B cell (primary cell): ENCODE results near the gene MRPS9. TPM values are rescaled to one million over a fixed set of nuclear protein-coding genes. Genes with fewer than 3 reads are reported as not detected.
A peak's percentile ranks its signal among the peaks of the same experiment; 100 is the strongest.

Experiments
- ATAC-seq: fragments of 200-7000 bp; cut with Tn5 transposase; one replicate; pipeline ENCODE4 v1.10.0; 2021; ENCODE audit warnings: low read depth, mild to moderate bottlenecking, moderate number of reproducible peaks, moderate library complexity
- CTCF ChIA-PET: fragments of 350-600 bp; sonication (Branson Sonifier 250); formaldehyde crosslinking; loops from one replicate; lab custom pipeline; 2021; ENCODE audit warnings: antibody characterized with exemption, inconsistent platforms; lab: Charles Lee
- POLR2A ChIA-PET: fragments of 350-600 bp; sonication (Branson Sonifier 250); formaldehyde crosslinking; loops from one replicate; lab custom pipeline; 2021; ENCODE audit warnings: antibody characterized with exemption; lab: Charles Lee
- DNase-seq: peaks from one replicate; pipeline ENCODE4 v3.0.0; 2013
- H2AFZ ChIP-seq: 2 replicates; pipeline ENCODE4 v1.6.1; 2012; ENCODE audit warnings: mild to moderate bottlenecking, low read depth, low read length; ENCODE audit not compliant: insufficient read depth, poor library complexity, severe bottlenecking
- H3K27ac ChIP-seq, 2 donors: 1 replicate in 1 of 2; 2 replicates in 1 of 2; pipeline ENCODE4 v1.5.1; 2012 to 2013; ENCODE audit warnings: low read length in 2 of 2, mild to moderate bottlenecking in 2 of 2, moderate library complexity in 1 of 2
- H3K27me3 ChIP-seq, 4 experiments: fragments of 200-600 bp in 1 of 4; sonication (generic) in 1 of 4; replicated peaks in 1 of 4; 1 replicate in 2 of 4; 2 replicates in 2 of 4; pipeline versions ENCODE4 v1.6.1 to v1.7.0; 2013 to 2016; ENCODE audit warnings: low read length in 3 of 4, mild to moderate bottlenecking in 2 of 4, mixed read lengths in 1 of 4, moderate library complexity in 1 of 4; ENCODE audit not compliant: insufficient read depth in 4 of 4, control insufficient read depth in 3 of 4; ENCODE audit errors: control extremely low read depth in 1 of 4
- H3K36me3 ChIP-seq, 2 experiments: replicated peaks in 1 of 2; 1 replicate in 1 of 2; 2 replicates in 1 of 2; pipeline versions ENCODE4 v1.6.1 to v1.7.1; 2013; ENCODE audit warnings: low read length in 1 of 2; ENCODE audit not compliant: insufficient read depth in 2 of 2, control insufficient read depth in 1 of 2; ENCODE audit errors: control extremely low read depth in 1 of 2, extremely low read depth in 1 of 2
- H3K4me1 ChIP-seq, 2 donors: fragments of 200-600 bp in 1 of 2; sonication (generic) in 1 of 2; 1 replicate in 1 of 2; 2 replicates in 1 of 2; pipeline versions ENCODE4 v1.5.1 to v1.6.1; 2013 to 2017; ENCODE audit warnings: low read length in 2 of 2; ENCODE audit not compliant: control insufficient read depth in 2 of 2, insufficient read depth in 2 of 2
- H3K4me2 ChIP-seq: replicated peaks from 2 replicates; pipeline ENCODE3; 2012; ENCODE audit warnings: mild to moderate bottlenecking, low read depth, low read length; ENCODE audit not compliant: poor library complexity, severe bottlenecking
- H3K4me3 ChIP-seq, 5 experiments: fragments of 200-600 bp in 1 of 5; sonication (generic) in 1 of 5; 1 replicate in 3 of 5; 2 replicates in 2 of 5; pipeline versions ENCODE4 v1.5.1 to v1.7.0; 2011 to 2016; ENCODE audit warnings: low read length in 4 of 5, mild to moderate bottlenecking in 4 of 5, low read depth in 2 of 5, control low read depth in 1 of 5, moderate library complexity in 1 of 5; ENCODE audit not compliant: insufficient read depth in 1 of 5; ENCODE audit errors: control extremely low read depth in 1 of 5, extremely low read depth in 1 of 5
- H3K79me2 ChIP-seq: fragments of 200-600 bp; sonication (generic); one replicate; pipeline ENCODE4 v1.6.0; 2016; ENCODE audit warnings: low read length; ENCODE audit not compliant: control insufficient read depth, insufficient read depth
- H3K9ac ChIP-seq: fragments of 200-600 bp; sonication (generic); 2 replicates; pipeline ENCODE4 v1.6.1; 2017; ENCODE audit warnings: mild to moderate bottlenecking, low read length, moderate library complexity
- H3K9me3 ChIP-seq, 3 donors: one replicate each; pipeline versions ENCODE4 v1.6.1 to v1.7.1; 2013; ENCODE audit warnings: low read length in 2 of 3; ENCODE audit not compliant: control insufficient read depth in 2 of 3, insufficient read depth in 1 of 3; ENCODE audit errors: control extremely low read depth in 1 of 3
- H4K20me1 ChIP-seq: 2 replicates; pipeline ENCODE4 v1.6.0; 2012; ENCODE audit warnings: mild to moderate bottlenecking, low read length; ENCODE audit not compliant: insufficient read depth, control insufficient read depth, poor library complexity, severe bottlenecking
- H3K27ac Mint-ChIP-seq: one replicate; pipeline ENCODE4 v1.8.0; 2021; ENCODE audit warnings: mixed read lengths
- H3K27me3 Mint-ChIP-seq: one replicate; pipeline ENCODE4 v1.8.0; 2021; ENCODE audit warnings: mixed read lengths
- H3K4me1 Mint-ChIP-seq: one replicate; pipeline ENCODE4 v1.8.0; 2021; ENCODE audit warnings: mixed read lengths
- H3K4me3 Mint-ChIP-seq: one replicate; pipeline ENCODE4 v1.8.0; 2021; ENCODE audit warnings: mixed read lengths
- H3K9me3 Mint-ChIP-seq: one replicate; pipeline ENCODE4 v1.8.0; 2022; ENCODE audit warnings: mixed read lengths; ENCODE audit not compliant: insufficient read depth
- CTCF ChIP-seq: fragments of 200-600 bp; IDR thresholded peaks from one replicate; pipeline ENCODE4 v1.8.0; 2022; ENCODE audit warnings: antibody characterized with exemption, mild to moderate bottlenecking
- EZH2 ChIP-seq: IDR thresholded peaks from 2 replicates; pipeline ENCODE4 v1.6.1; 2012; ENCODE audit warnings: borderline replicate concordance, low read depth, mild to moderate bottlenecking, moderate library complexity, low read length; ENCODE audit not compliant: insufficient read depth, poor library complexity, severe bottlenecking
- WGBS: methylation state at CpG from one replicate; pipeline ENCODE4 v1.1.5; 2013; ENCODE audit warnings: missing lambda C conversion rate; ENCODE audit not compliant: insufficient coverage; 5-methylcytosine and 5-hydroxymethylcytosine counted together
- intact Hi-C: fragments of 100-400 bp; cut with micrococcal nuclease; formaldehyde crosslinking; loops from one replicate; pipeline ENCODE4 v1.10.0; 2022
- polyA plus RNA-seq: library from polyadenylated mRNA; depleted of rRNA; stranded (reverse); fragments of >200 nt; gene quantifications from 2 replicates; pipeline ENCODE4 v1.2.3, GENCODE V29; 2012
- total RNA-seq, 2 donors: library from RNA; stranded (reverse); fragments of 120-200 nt in 1 of 2; gene quantifications; 1 replicate in 1 of 2; 2 replicates in 1 of 2; pipeline versions ENCODE4 v1.2.3 to v1.2.4, GENCODE V29; 2013 to 2022

Gene MRPS9
- total and polyA plus RNA-seq, 2 donors (not counting 1 experiment from before 2014, with no cell fraction given), result 13.0 to 19.8 TPM

GRCh38 chr2:105068875-105069274 lies 31.0 kb downstream of the MRPS9 start:
- TF ChIP-seq EZH2 (no peak), CTCF (no peak)
- H3K27me3 Mint-ChIP-seq, result no peaks in the 10 kb centered on the region
- intact Hi-C loops, result no loop called here
- no peaks in the 10 kb centered on the region for H3K9me3 Mint-ChIP-seq
- no peak overlapping the region for H3K27ac Mint-ChIP-seq
- H2AFZ ChIP-seq, result no peak overlapping the region
- DNase-seq, result no peak
- no peaks in the 10 kb centered on the region for H3K79me2 ChIP-seq
- H3K27ac ChIP-seq, result no peak overlapping the region
- ChIA-PET CTCF (no interaction called here), POLR2A (no interaction called here)
- H3K4me1 ChIP-seq, result no peaks in the 10 kb centered on the region
- peaks cover 0 to 4% of the 10 kb centered on the region in 2 experiments for H3K36me3 ChIP-seq
- no peaks in the 10 kb centered on the region for H4K20me1 ChIP-seq
- no peak overlapping the region for H3K9ac ChIP-seq
- H3K4me3 ChIP-seq, result no peak overlapping the region
- ATAC-seq, result no peak
- H3K4me1 Mint-ChIP-seq, result no peaks in the 10 kb centered on the region
- WGBS, result 100% methylated on average over 1 of the region's 5 CpGs
- H3K27me3 ChIP-seq, result no peaks in the 10 kb centered on the region
- no peaks in the 10 kb centered on the region for H3K9me3 ChIP-seq
- H3K4me2 ChIP-seq, result no peak overlapping the region
- no peak overlapping the region for H3K4me3 Mint-ChIP-seq

GRCh38 chr2:105070010-105070865 lies 32.4 kb downstream of the MRPS9 start:
- H3K4me3 ChIP-seq, result no peak overlapping the region
- no peak for TF ChIP-seq CTCF
- TF ChIP-seq EZH2, result no peak
- no peaks in the 10 kb centered on the region for H3K4me1 ChIP-seq
- no peak overlapping the region for H3K27ac ChIP-seq
- ATAC-seq, result no peak
- H2AFZ ChIP-seq, result no peak overlapping the region
- DNase-seq, result no peak
- WGBS, result 90% methylated on average over 3 of the region's 7 CpGs
- no peaks in the 10 kb centered on the region for H4K20me1 ChIP-seq
- H3K36me3 ChIP-seq, result no peaks in the 10 kb centered on the region
- CTCF ChIA-PET, result no interaction called here
- Mint-ChIP-seq H3K4me1 (no peaks in the 10 kb centered on the region), H3K9me3 (no peaks in the 10 kb centered on the region), H3K27me3 (no peaks in the 10 kb centered on the region), H3K27ac (peak overlapping the region; percentile 3), H3K4me3 (no peak overlapping the region)
- no peak overlapping the region for H3K4me2 ChIP-seq
- H3K27me3 ChIP-seq, result no peaks in the 10 kb centered on the region
- POLR2A ChIA-PET, result no interaction called here
- intact Hi-C loops, result no loop called here
- H3K79me2 ChIP-seq, result no peaks in the 10 kb centered on the region
- no peak overlapping the region for H3K9ac ChIP-seq
- H3K9me3 ChIP-seq, result no peaks in the 10 kb centered on the region
